ENCODE data around the gene KBTBD8.

Gene KBTBD8, protein sequence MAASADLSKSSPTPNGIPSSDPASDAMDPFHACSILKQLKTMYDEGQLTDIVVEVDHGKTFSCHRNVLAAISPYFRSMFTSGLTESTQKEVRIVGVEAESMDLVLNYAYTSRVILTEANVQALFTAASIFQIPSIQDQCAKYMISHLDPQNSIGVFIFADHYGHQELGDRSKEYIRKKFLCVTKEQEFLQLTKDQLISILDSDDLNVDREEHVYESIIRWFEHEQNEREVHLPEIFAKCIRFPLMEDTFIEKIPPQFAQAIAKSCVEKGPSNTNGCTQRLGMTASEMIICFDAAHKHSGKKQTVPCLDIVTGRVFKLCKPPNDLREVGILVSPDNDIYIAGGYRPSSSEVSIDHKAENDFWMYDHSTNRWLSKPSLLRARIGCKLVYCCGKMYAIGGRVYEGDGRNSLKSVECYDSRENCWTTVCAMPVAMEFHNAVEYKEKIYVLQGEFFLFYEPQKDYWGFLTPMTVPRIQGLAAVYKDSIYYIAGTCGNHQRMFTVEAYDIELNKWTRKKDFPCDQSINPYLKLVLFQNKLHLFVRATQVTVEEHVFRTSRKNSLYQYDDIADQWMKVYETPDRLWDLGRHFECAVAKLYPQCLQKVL
- total RNA-seq = 11.8 to 11.9 reads per million in 2 donors

DNA sequence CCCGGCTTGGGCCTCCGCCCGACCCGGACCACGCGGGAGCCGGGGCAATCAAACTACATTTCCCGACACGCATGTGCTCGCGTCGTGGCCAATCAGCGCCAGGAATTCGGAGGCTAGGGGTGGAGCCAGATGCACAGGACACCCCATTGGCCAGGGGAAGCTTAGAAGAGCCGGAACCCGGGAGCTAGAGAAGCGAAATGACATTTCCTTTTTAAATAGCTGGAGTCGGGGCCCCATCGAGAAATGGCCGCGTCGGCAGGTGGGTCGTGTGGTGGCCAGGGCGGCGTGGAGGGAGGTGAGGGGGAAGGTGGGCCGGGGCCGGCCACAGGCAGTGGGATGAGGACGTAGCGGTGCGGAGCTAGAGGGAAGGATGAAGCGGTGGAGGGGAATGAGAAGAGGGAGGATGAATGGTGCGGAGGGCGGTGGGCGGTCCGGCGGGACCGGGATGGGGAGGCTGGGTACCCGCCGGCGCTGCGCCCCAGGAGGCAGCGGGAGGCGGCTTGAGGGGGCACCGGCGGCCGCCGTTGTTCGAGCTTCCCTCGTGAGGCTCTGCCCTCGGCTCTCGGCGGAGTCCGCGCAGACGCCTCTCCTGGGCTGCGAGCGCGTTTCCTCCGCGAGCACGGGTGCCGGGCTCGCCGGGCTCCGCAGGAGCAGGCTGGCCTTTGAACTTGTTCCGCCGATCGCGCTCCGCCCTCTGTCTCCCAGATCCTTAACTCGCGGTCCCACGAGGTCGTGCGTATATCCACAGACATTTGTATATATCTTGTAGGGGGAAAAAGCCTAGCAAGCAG is at the start of gene KBTBD8:
KBTBD8 (plus strand) TSS at position 195 of the 791 bp plus-strand sequence; CDS start at position 244, 49 bp downstream.
- DNase-seq = peak; percentile 86

DNA sequence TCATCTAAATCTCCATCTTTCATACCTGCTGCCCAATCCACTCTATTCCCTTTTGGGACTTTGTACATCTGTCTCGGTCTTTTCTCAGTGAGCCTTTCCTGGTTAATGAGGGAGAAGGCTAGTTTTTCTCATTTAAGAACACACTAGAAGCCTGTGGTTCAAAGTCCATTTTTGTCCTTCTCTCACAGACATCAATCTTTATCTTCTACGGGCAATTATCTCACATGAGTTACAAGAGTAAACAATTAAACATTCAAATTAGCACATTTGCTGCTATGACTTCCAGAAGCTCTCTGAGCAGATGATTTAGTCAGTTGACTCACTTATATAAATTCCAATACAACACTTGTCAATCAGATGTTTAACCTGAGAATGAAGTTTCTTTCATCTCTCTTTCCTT is 49.3 kb upstream of the KBTBD8 start:
- no peak for DNase-seq

DNA sequence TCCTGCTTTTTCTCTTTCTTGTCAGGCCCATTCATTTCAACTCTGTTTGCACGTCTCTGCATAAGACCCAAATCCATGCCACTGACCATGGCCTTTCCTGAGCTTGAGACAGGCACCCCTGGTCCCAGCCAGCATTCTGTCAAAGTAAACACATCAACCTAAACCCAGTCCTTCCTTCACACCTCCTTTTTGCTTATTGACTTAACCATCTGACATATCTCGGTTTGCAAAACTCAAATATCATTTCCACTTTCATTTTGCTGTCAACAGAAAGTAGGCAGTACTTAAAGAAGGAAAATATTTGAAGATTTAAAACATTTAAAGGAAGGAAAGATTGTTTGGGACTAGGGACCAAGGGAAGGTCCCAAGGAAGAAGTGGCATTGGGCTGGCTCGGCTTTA is 48.2 kb upstream of the KBTBD8 start:
- DNase-seq = no peak

DNA sequence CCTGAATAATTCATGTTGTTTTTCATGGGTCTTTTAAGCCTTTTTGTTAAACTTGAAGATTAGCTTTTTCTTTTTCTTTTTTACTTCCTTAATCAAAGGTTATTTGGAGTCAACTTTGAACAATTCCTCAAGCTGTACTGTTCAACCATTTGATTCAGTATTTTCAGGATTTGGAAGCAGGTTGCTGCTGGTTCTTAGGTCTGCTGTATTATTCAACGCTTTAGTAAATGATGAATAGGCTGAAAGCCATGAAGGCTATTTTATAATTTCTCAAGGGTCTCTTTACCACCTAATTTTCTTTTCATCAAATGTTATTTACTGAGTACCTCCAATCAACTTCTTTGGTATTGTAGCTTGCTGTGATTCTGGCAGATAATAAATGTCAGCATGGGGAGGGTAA is 45.8 kb upstream of the KBTBD8 start:
- no peak for DNase-seq

DNA sequence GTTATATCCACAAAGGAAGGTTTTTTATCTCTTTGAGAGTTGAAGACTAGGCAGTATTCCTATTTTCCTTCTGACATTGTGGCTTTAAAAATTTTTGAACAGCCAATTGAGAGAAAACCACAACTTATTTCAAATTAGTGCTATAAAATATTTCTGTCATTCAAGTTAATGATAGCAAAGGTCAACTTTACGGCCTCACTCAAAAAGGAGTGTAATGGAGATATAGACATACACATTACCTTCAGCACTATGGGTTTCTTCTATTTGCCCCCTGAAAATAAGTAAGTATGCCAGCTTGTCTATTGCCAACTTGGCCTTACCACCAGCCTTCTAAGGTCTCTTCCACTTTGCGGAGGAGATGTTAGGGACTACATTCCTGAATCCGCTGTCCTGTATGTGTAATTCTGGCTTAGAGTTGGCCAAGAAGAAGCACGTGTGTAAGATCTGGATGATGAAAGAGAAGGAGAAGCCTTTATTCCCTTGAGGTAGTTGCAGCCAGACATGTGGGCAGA is 44.1 kb upstream of the KBTBD8 start:
- no peak for DNase-seq

DNA sequence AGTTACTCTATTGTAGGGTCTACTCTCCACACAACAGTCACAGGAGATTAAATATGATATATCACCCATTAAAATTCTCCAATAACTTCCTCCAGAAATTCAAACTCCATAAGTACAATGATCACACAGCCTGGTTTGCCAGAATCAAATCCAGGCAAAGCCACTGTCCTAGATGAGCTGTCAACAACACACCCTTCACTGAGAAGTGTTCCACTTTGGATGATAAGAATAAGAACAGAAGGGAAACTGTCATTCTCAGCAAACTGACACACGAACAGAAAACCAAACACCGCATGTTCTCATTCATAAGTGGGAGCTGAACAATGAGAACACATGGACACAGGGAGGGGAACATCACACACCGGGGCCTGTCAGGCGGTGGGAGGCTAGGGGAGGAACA is 41.4 kb upstream of the KBTBD8 start:
- no peak for DNase-seq

DNA sequence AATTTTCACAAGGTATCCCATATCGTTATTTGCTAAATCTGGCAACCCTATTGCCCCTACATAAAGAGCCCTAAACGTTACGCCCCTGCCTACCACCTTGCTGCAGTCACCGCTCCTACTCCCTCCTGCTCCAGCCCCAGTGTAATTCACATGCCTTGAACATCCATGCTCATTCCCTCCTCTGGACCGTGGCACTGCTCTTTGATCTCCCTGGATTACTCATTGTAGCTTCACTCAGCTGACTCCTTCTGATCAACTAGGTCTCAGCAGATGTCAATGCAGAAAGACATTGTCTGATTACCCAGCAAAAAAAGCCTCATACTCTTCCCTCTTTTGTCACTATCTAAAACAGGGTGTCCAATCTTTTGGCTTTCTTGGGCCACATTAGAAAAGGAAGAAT is 40.7 kb upstream of the KBTBD8 start:
- DNase-seq = no peak

DNA sequence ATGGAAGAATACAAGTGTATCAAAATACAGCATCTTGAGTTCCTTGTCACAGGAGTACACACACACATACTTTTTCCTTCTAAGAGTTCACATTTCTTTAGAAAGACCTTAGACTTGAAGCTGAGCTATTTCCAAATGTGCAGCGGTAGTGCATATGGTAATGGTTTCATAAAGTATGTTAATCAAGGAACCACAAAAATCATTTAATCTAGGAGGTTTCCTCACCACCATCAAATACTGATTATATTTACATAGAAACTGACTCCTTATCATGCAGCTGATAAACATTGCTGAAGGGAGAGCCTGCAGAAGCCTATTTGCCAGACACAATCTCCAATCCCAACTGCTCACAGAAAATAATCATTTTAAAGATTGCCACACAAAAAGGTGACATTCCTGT is 40.0 kb upstream of the KBTBD8 start:
- DNase-seq = no peak

DNA sequence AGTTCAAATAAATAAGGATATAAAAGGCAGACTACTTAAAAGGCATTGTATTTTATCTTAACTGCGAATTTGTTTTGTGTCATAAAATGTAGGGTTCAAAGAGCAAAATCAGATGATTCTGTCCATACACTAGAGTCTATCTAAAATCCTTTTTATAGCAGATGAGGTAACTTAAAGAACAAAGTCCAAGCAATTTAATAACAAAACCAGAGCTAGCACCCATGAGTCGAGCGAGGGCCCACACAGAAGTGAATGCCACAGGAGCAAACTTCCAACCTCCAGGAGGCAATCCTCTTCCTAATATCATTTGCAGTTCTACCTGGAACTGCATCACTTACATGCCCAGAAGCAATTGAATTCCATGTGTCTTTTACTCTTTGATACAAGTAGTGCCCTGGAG is 35.4 kb upstream of the KBTBD8 start:
- DNase-seq = no peak

DNA sequence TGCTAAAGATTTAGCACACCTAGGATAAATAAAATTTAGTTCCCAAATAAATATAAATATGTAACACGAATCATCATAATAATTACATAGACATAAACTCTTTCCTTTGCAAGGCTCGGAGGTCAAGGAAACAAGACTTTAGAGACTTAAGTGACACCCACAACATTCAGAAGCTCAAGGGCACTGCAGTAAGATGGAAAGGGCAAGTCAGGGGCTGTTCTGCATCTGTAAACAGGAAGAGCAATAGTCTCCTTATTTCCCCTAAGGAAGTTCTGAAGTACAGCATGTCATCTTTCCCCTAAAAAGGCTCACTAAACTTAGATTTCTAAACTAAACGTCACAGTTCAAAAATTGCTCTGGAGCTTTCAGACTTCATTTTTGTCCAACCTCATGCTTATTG is 26.9 kb upstream of the KBTBD8 start:
- no peak for DNase-seq

DNA sequence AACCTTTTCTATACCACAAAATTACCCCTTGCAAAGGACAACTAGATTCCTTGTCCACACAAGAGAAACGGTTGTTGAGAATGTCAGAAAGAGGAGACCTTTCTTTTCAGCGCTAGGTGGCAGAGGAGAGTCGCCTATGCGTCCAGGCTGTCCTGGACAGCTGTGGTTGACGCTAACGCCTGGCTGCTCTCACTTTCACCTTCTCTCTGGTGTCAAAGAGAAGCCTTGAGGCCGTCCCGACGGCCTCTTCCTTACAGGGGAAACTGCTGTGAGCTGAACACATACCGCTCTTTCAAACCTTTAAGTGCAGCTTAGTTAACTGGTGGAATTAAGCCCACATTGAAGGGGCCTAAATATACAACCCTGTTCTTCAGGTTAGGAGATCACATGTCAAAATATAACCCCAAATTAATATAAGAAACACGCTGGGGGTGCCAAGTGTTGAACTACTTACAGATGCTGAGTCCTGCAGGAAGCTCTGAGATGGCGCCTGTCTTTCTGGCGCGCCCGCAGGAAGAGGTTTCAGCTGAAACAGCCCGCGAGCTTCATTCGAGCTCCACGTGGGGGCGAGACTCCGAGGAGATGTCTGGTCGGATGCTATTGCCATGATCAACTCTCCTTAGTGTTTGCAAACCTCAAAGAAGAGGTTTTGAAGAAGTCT is 26.1 kb upstream of the KBTBD8 start:
- DNase-seq = peak; percentile 7

DNA sequence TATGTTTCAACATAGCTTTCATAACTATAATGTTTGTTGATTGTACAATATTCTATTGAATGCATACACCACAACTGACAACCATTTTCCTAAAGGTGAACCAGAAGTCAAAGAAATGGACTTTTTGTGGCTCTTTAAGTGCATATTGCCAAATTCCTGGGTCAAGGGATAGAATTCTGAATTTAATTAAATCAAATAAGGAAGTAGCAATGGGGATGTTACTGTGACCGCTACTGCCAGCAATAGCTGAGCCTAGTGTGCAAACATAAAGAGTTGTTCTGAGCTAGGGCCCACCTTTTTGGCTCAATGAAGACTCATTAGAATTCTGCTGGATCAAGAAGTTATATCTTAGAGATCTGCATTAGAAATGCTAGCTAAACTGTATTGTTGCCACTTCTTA is 17.3 kb upstream of the KBTBD8 start:
- no peak for DNase-seq

DNA sequence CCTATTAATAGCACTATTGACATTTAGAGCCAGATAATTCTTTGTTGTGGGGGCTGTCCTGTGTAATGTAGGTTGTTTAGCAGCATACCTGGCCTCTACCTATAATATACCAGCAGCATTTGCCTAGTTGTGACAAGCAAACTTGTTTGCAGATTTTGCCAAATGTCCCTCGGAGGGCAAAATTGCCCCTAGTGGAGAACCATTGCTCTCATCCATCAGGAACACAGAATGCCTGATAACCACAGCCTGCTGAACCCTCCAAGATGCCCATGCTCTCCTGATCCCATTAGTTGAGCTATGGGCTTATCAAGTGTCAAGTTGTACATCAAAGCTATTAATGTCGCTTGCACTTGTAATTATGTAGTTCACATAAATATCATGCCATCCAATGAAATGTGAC is 15.0 kb upstream of the KBTBD8 start:
- DNase-seq = no peak

DNA sequence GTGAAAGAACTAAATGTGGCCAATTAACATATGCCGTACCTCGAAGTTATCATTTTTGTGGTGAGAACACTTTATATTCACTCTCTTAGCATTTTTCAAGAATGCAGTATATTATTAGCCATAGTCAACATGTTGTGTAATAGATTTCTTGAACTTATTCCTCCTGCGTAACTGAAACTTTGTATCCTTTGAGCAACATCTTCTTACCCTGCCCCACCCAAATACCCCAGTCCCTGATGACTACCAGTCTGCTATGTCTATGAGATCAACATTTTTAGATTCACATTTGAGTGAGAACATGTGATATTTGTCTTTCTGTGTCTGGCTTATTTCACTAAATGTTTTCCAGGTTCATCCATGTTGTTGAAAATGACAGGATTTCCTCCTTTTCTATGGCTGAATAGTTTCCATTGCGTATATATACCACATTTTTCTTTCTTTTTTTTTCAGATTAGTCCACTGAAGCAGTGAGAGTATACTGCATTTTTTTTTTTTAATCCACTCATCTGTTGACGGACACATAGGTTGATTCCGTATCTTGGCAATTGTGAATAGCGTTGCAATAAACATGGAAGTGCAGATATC is 12.7 kb upstream of the KBTBD8 start:
- DNase-seq = no peak

DNA sequence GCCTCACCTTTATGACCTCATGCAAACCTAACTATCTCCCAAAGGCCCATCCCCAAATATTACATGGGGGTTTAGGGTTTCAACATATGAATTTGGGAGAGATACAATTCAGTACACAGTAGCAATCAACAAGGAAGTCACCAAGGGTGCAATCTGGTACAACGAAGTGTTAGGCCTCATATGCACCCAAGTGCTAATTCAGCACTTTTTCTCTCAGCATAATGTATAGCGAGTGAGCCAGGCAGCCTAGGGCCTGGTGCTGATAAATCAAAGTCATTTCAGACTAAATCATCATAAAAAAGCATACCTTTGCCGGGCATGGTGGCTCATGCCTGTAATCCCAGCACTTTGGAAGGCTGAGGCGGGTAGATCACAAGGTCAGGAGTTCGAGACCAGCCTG is 11.7 kb upstream of the KBTBD8 start:
- DNase-seq = no peak

DNA sequence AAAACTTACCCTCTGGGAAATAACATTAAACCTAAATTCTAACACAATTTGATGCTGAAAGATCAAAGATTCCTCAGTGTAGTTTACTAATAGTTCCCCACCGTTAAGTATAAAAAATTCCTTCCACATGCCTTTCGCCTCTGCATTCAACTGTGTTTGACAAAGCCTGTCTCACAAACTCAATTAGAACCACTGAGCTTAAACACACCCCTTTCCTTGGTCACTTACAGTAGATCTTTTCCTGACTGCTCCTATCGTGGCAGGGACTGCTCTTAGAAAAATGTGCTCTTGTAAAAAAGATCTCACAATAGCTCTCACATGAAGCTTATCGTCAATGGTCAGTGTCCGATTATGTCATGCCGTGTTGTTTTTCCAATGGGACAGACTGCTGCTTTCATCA is 8.9 kb upstream of the KBTBD8 start:
- no peak for DNase-seq

DNA sequence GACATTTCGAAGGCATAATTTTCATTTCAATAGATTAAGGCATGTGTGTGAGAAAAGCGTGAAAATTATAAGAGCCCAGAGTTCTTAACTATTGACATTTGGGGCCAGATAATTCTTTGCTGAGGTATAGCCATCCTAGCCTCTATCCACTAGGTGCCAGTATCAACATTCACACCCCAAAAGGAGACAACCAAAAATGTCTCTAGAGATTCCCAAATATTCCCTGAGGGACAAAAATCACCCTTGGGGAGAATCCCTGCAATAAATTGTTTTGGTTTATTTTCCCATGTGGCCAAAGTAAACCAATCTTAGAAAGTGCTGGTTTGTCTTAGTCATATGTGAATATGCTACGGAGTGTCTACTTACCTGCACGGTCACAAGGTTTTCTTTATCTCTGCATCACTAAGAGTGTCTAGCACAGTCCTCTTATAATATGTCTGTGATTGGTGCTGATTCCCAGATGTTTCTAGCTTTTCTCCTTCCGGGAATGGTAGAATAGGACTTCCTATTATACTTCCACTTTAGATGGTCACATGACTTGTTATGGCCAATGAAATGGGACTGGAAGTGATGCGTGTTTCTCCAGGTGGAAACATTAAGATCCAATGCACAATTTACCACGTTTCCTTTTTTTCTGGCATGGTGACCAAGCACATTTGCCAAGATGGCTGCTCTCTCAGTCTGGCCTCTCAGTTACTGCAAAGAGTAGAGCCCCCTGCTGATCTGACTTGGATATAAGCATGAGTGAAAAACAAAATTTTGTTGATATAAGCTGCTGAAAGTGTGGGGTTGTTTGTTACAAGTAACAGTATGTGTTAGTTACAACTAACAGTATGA is 8.0 kb upstream of the KBTBD8 start:
- DNase-seq = no peak

DNA sequence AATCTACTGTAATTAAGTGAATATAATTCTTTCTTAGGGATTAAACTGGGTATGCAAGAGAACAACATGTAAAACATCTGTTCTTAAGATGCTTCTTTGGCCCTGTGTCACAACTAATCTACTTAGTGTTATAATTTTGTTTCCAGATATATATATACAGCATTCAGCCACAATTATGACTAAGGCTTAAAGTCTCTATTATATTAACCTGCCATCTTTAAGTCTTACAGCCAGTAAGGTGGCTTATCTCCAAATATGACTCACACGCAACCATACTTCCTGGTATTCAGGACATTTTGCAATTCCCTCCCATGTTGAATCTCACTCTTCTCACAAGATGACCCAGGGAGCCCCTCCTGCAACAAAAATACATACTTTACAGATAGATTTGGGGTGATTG is 6.6 kb upstream of the KBTBD8 start:
- no peak for DNase-seq

DNA sequence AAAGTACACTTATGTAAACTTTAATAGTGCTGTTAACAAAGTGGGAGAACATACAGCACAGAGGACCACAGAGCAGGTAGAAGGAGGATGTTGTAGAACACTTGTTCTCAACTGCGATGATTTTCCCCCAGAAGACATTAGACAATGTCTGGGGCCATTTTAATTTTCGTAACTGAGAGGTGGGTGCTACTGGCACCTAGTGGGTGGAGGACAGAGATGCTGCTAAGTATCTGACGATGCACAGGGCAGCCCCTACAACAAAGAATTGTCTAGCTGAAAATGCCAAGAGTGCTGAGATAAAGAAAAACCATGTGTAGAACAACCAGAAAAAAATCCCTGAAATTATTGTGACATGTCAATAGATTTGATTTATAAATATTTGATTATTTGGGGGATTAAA is 5.0 kb upstream of the KBTBD8 start:
- DNase-seq = no peak

DNA sequence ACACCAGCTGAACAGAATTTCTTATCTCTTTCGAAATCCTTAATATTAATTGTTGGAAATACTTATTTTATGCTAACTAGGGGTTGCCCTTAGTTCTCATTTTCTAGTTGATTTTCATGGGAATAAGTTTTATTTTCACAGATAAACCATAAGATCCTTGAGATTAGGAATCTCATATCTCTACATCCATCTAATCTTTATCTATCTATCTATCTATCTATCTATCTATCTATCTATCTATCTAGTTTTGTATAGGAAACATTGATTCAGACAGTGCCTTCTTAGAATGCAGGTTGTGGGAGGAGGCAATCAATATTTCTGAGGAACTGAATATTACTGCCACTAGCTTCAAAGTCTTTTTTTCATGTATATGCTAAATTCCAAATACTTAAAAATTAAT is 3.5 kb upstream of the KBTBD8 start:
- DNase-seq = no peak

DNA sequence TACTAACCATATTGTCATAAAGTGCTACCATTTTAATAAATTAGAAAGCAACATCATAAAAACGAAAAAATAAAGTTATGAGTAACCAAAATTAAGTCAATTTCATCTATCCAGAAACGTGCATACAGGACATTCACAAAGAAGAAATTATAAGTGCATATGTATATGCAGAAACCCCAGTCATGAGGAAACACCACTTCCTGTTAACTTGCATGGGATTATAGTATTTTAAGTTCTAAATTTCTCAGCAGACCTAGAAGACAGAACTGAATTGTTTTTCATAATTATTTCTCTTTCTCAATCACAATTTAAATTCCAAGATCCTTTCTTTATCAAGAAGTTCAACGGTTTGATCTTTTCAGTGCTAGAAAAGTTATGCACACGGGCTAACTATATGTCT is 1.4 kb upstream of the KBTBD8 start:
- DNase-seq = no peak
